Measurements from ENCODE around the gene UGT1A4. TPM values are rescaled to one million over a fixed set of nuclear protein-coding genes. Genes with fewer than 3 reads are reported as not detected.
"Not testable (repeated sequence)": the region's sequence is repeated elsewhere in the genome, so short reads cannot be mapped to it uniquely, and the experiment has no call there.

UGT1A4 gene
- total RNA-seq, 3 donors from 2014 or later (not counting 1 experiment from before 2014, with no cell fraction given), result not detected

DNA sequence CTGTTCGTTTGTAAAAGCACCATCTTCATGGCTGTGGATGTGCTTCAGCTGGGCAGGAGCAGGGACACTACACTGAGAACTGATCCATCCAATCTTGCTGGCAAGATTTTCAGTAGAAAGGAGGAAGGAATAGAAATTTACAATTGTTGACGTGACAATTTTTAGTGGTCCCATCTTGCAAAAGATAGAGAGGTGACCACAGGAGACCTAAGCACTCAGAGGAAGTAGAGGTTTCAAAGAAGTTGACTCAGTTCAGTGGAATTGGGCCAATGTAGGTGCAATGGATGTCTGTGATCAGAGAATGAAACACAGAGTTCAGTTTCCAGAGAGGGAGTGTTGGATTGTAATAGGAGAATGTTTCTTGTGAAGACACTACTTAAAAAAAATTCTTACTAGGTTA, 4.4 kb upstream of the UGT1A4 start:
- Mint-ChIP-seq H3K36me3 (no peaks in the 10 kb centered on the region), H3K4me1 (no peaks in the 10 kb centered on the region), H3K9me3 (no peaks in the 10 kb centered on the region), H3K27ac (no peak overlapping the region), H3K27me3 (ENCODE audit: low read depth in 2 of 2) (peaks cover 16 to 45% of the 10 kb centered on the region in 2 donors), H3K4me3 (no peak overlapping the region)
- H3K36me3 ChIP-seq (ENCODE audit: control insufficient read depth, insufficient read depth, low read length), result no peaks in the 10 kb centered on the region
- TF ChIP-seq, protein P1, sequence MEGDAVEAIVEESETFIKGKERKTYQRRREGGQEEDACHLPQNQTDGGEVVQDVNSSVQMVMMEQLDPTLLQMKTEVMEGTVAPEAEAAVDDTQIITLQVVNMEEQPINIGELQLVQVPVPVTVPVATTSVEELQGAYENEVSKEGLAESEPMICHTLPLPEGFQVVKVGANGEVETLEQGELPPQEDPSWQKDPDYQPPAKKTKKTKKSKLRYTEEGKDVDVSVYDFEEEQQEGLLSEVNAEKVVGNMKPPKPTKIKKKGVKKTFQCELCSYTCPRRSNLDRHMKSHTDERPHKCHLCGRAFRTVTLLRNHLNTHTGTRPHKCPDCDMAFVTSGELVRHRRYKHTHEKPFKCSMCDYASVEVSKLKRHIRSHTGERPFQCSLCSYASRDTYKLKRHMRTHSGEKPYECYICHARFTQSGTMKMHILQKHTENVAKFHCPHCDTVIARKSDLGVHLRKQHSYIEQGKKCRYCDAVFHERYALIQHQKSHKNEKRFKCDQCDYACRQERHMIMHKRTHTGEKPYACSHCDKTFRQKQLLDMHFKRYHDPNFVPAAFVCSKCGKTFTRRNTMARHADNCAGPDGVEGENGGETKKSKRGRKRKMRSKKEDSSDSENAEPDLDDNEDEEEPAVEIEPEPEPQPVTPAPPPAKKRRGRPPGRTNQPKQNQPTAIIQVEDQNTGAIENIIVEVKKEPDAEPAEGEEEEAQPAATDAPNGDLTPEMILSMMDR (IDR thresholded peaks at IDR 0.05), result no peak
- intact Hi-C loops (cut with micrococcal nuclease), result loop anchor here (5.0 kb wide), 1 partner anchor 862 kb away; no protein-coding TSS in a partner anchor
- no peak for ATAC-seq
- H3K27me3 ChIP-seq (ENCODE audit: control insufficient read depth, insufficient read depth, low read length), result no peaks in the 10 kb centered on the region
- H3K4me3 ChIP-seq (ENCODE audit: low read length), result no peak overlapping the region
- H3K27ac ChIP-seq (ENCODE audit: low read length), result no peak overlapping the region
- WGBS (ENCODE audit: insufficient coverage), result 50% methylated on average over 2 of the region's 2 CpGs
- H3K4me1 ChIP-seq (ENCODE audit: control insufficient read depth, insufficient read depth, low read length), result no peaks in the 10 kb centered on the region
- no peak for DNase-seq
- no peaks in the 10 kb centered on the region for H3K9me3 ChIP-seq (ENCODE audit: control insufficient read depth, insufficient read depth, low read length)

DNA sequence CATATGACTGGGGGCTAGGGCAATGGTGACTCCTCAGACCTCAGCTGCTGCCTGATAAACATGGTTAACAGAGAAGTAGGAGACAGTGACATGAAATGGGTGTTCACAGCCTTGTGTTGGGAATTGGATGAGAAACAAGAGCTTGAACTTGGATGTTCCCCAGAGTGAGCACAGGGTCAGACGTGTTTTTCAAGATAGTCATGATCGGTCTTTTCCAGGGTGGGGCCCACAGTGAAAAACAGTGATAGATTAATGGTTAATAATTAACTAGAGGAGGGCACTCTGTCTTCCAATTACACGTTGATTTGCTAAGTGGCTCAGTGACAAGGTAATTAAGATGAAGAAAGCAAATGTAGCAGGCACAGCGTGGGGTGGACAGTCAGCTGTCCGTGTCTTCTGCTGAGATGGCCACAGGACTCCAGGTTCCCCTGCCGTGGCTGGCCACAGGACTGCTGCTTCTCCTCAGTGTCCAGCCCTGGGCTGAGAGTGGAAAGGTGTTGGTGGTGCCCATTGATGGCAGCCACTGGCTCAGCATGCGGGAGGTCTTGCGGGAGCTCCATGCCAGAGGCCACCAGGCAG, 10.3 kb downstream of the UGT1A4 start, which contains the start of gene UGT1A3:
Gene UGT1A3, plus strand, starts transcription at position 320 of the 579 bp plus-strand sequence. Its CDS starts 85 bp downstream, at position 405.
- no peaks in the 10 kb centered on the region for H3K9me3 ChIP-seq (ENCODE audit: control insufficient read depth, insufficient read depth, low read length)
- no peaks in the 10 kb centered on the region for H3K4me1 ChIP-seq (ENCODE audit: control insufficient read depth, insufficient read depth, low read length)
- ATAC-seq, result no peak
- no peaks in the 10 kb centered on the region for H3K4me1 Mint-ChIP-seq
- intact Hi-C loops (cut with micrococcal nuclease), result no loop called here
- peaks cover 22 to 52% of the 10 kb centered on the region in 2 donors for H3K27me3 Mint-ChIP-seq (ENCODE audit: low read depth in 2 of 2)
- no peaks in the 10 kb centered on the region for H3K27me3 ChIP-seq (ENCODE audit: control insufficient read depth, insufficient read depth, low read length)
- no peaks in the 10 kb centered on the region for H3K36me3 Mint-ChIP-seq
- WGBS (ENCODE audit: insufficient coverage), result 87% methylated on average over 8 of the region's 8 CpGs
- no peak for DNase-seq
- H3K4me3 Mint-ChIP-seq, result no peak within 1 kb of the TSS
- H3K27ac ChIP-seq (ENCODE audit: low read length), result no peak within 1 kb of the TSS
- no peak within 1 kb of the TSS for H3K27ac Mint-ChIP-seq
- no peak within 1 kb of the TSS for H3K4me3 ChIP-seq (ENCODE audit: low read length)
- TF ChIP-seq, protein P1 (IDR thresholded peaks at IDR 0.05), result no peak
- H3K36me3 ChIP-seq (ENCODE audit: control insufficient read depth, insufficient read depth, low read length), result no peaks in the 10 kb centered on the region
- no peaks in the 10 kb centered on the region for H3K9me3 Mint-ChIP-seq

DNA sequence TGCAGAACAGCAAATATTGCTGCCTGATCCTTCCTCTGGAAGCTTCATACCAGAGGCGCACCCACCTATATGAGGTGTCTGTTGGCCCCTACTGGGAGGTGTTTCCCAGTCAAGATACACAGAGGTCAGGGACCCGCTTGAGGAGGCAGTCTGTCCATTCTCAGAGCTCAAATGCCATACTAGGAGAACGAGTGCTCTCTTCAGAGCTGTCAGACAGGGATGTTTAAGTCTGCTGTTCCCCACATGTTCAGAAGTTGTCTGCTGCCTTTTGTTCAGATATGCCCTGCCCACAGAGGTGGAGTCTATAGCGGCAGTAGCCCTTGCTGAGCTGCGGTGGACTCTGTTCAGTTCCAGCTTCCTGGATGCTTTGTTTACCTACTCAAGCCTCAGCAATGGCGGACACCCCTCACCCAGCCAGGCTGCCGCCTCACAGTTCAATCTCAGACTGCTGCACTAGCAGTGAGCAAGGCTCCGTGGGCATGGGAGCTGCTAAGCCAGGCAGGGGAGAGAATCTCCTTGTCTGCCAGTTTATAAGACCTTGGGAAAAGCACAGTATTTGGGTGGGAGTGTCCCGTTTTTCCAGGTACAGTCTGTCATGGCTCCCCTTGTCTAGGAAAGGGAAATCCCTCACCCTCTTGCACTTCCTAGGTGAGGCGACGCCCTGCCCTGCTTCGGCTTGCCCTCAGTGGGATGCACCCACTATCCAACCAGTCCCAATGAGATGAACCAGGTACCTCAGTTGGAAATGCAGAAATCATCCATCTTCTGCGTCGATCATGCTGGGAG, 18.5 kb downstream of the UGT1A4 start:
- H3K36me3 ChIP-seq (ENCODE audit: control insufficient read depth, insufficient read depth, low read length); H3K9me3 ChIP-seq (ENCODE audit: control insufficient read depth, insufficient read depth, low read length); H3K27ac Mint-ChIP-seq; H3K4me3 ChIP-seq (ENCODE audit: low read length); H3K36me3 Mint-ChIP-seq; H3K9me3 Mint-ChIP-seq; H3K27me3 ChIP-seq (ENCODE audit: control insufficient read depth, insufficient read depth, low read length); H3K27ac ChIP-seq (ENCODE audit: low read length); DNase-seq; intact Hi-C loops (cut with micrococcal nuclease); H3K4me1 ChIP-seq (ENCODE audit: control insufficient read depth, insufficient read depth, low read length); ATAC-seq; H3K4me1 Mint-ChIP-seq; H3K4me3 Mint-ChIP-seq: not testable (repeated sequence)
- peaks cover 39 to 42% of the 10 kb centered on the region in 2 donors for H3K27me3 Mint-ChIP-seq (ENCODE audit: low read depth in 2 of 2)
- 90% methylated on average over 13 of the region's 14 CpGs for WGBS (ENCODE audit: insufficient coverage)

DNA sequence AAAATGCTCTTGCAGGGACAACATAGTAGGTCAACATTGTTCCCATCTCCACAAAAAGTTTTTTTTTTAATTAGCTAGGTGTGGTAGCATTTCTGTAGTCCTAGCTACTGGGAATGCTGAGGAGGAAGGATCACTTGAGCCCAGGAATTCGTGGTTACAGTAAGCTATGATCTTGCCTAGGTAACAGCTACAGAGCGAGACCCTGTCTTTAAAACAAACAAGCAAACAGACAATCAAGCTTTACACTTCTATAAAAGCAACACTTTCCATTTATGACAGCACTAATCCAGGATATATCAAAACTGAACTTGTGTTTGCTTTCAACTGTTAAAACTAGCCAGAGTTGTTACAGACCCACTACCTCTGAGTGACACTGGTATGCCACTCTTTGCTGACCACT, 22.3 kb downstream of the UGT1A4 start:
- H3K4me3 ChIP-seq (ENCODE audit: low read length), result no peak overlapping the region
- Mint-ChIP-seq H3K27ac (no peak overlapping the region), H3K36me3 (no peaks in the 10 kb centered on the region), H3K4me3 (no peak overlapping the region), H3K9me3 (no peaks in the 10 kb centered on the region), H3K4me1 (no peaks in the 10 kb centered on the region), H3K27me3 (ENCODE audit: low read depth in 2 of 2) (peaks cover 30 to 36% of the 10 kb centered on the region in 2 donors)
- intact Hi-C loops (cut with micrococcal nuclease), result no loop called here
- H3K9me3 ChIP-seq (ENCODE audit: control insufficient read depth, insufficient read depth, low read length), result no peaks in the 10 kb centered on the region
- no peaks in the 10 kb centered on the region for H3K4me1 ChIP-seq (ENCODE audit: control insufficient read depth, insufficient read depth, low read length)
- WGBS (ENCODE audit: insufficient coverage), result 52% methylated on average over 2 of the region's 2 CpGs
- TF ChIP-seq, protein P1 (IDR thresholded peaks at IDR 0.05), result no peak
- no peak overlapping the region for H3K27ac ChIP-seq (ENCODE audit: low read length)
- H3K27me3 ChIP-seq (ENCODE audit: control insufficient read depth, insufficient read depth, low read length), result no peaks in the 10 kb centered on the region
- ATAC-seq (no peak), DNase-seq (no peak)
- no peaks in the 10 kb centered on the region for H3K36me3 ChIP-seq (ENCODE audit: control insufficient read depth, insufficient read depth, low read length)

Data from natural killer cell (primary cell).